HG03045 (cell line): ENCODE data around the gene RBM20.
"Not testable (repeated sequence)": the region's sequence is repeated elsewhere in the genome, so short reads cannot be mapped to it uniquely, and the experiment has no call there.

Source experiments
- ATAC-seq: cut with Tn5 transposase; IDR thresholded peaks from one replicate; pipeline ENCODE4 v1.9.1; 2021; ENCODE audit warnings: mild to moderate bottlenecking, moderate library complexity; ENCODE audit not compliant: unreplicated experiment

The RBM20 gene

DNA sequence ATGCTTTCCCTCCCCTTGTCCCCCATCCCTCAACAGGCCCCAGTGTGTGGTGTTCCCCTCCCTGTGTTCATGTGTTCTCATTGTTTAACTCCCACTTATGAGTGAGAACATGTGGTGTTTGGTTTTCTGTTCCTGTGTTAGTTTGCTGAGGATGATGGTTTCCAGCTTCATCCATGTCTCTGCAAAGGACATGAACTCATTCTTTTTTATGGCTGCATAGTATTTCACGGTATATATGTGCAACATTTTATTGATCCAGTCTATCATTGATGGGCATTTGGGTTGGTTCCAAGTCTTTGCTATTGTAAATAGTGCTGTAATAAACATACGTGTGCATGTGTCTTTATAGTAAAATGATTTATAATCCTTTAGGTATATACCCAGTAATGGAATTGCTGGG lies 83.6 kb downstream of the RBM20 start:
- ATAC-seq: not testable (repeated sequence)

DNA sequence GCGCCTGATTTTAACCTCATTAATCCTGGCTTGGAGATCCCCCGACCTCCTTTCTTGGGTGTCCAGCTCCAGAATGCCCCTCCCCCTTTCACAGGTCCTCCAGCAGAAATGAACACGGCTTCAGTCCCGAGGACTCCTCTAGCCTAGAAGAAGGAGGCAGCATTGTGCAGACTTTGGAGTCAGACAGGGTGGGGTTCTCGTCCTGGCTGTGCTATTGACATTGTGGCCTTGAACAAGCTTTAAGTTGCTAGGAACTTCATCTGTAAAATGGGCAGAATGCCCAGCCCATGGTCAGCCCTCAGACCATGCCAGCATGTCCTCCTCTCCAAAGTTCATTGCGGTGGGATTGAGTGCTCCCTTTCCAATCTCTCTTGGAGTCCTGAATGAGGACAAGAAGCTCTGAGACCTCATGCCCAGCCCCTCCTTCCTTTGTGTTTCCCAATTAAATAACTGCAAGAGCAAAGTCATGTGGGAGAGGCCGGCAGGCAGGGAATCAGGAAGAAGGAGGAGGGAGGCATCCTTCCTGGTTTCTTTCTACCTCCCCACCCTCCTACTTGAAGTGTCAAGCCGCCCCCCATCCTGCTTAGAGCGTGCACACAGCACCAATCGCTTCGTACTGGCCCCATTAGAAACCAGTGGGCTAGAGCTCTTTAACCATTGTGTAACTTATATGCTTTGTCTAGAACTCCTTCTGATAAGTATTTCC lies 86.4 kb downstream of the RBM20 start:
- ATAC-seq: no peak

DNA sequence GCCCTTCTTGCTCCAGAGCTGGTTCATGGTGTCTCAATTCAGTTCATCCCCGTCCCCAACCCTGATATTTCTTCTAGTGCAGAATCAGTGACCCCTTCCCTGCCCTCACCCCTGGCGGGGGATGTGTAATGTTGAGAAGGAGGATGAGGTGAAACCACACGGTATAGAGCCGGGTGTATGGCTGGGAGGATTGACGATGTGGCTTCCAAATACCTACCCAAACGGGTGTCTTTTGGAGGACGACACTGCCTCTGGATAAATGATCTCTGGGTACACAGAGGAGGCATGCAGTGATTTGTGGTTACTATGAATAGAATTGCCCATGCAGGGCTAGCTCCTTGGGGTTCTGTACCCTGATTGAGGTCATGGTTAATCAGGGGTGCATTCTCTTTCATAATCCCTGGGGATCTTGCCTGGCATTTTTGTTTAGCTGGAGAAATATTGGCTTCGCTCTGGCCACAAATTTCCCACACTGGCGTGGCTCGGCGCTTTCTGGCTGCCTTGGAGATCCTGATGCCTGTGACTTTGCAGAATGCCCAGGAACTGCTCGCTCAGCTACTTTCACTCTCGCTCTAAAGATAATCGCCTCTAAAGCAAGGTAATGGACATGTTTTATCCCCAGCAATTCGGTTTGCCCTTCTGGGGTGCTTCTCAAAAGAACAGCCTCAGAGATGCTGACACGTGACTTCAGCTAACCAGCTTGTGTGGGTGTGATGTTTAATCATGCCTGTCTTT lies 89.2 kb downstream of the RBM20 start:
- no peak for ATAC-seq

DNA sequence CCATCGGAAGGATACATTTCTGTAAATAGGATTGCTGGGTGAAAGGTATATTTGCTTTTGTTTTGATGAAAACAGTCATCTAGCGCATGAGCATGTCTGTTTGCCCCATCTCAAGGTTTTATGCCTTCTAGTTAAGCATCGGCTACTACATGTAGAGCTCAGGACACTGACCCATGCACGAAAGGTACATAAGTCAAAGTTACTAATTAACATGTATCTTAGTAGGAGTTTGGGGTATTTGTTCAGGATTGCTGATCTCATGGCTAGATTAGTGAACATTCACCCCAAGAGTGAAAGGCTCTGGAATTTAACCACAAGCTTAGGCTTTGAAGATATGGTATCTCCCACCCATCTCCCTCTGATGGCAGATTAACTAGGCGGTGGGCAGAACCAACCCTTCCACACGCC lies 91.5 kb downstream of the RBM20 start:
- no peak for ATAC-seq

DNA sequence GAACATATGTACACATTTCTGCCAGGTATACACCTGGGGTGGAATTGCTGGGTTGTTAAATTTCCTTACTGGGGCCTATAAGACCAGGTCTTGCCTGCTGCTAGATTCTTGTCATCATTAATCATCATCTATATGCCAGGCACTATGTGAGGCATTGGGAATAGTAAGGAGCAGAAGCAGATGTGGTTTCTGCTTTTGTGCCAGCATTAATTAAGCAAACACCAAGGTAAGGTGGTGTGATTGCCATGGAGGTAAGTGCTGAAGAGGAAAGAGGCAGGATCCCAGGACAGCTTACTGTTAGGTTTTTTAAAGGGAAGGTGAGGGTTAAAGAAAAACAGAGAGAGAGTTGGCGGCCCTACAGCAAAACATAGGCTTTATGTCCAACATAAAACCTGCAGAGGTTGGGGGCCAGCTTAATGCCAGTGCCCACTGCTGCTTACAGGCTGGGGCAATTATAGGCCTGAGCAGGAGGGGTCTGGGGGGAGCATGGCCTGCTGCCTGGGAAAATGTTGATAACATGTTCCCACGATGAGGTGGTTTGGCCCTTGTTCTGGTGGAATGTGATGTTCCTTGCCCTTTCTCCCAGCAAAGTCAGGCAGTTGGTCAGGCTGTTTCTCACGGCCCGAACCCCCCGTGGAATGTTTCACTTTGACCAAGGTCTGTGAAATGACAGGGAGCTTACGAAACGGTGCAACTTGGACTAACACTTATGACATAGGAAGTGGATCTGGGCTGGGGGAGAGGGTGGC lies 93.9 kb downstream of the RBM20 start:
- no peak for ATAC-seq

DNA sequence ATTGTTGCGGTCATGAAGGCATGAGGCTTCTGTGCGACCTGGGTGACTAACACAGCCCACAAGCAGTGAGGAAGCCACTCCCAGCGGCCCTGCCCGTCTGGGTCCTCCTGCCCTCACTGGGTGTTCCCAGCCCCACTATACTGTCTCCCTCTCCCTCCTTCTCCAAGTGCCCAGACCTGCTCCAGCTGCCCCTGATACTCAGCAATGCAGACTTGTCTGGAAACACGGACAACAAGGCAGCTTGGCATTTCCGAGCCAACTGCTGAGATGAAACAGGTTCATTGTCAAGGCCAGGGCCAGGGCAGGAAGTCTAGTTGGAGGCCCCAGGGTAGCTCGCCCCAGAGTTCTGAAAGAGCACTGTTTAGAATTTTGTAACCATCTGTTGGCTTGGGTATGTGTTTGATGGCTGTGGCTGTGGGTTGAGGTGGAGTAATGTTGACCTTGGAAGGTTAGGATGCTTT lies 95.7 kb downstream of the RBM20 start:
- no peak for ATAC-seq

DNA sequence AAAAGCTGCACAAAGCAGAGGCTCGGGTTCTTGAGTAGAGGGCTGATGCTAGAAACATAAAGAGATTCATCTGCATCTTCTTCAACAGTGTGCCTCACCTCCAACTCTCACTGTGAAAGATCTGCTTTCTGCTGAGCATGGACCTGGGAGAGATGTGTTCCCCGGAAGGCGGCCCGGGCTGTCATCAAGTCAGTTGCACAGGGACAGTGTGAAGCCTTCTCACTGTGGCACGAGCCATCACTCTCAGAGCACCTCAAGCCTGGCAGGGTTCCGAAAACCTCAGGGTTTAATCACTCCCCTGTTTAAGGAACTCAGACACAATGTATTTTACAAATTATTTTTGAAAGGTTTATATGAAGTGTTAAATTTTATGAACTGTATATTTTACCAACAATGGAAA lies 98.7 kb downstream of the RBM20 start:
- no peak for ATAC-seq

DNA sequence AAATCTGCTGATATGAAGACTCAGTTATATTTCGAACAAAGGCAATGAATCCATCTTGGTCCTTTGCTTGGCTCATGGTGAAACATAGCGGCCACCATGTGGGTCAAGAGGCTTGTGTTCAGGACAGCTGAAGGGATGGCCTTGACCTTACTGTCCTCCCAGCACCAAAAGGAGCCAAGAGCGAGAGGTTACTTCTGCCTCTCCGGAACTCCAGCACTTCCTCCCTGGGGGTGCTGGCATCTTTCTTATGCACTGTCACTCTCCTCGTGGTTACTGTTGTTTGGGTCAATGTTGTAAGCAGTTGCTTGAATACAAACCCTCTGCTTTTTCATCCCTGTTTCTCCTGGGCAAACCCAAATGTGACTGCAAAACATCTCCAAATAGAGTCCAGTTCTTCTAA lies 100.6 kb downstream of the RBM20 start:
- ATAC-seq: no peak

DNA sequence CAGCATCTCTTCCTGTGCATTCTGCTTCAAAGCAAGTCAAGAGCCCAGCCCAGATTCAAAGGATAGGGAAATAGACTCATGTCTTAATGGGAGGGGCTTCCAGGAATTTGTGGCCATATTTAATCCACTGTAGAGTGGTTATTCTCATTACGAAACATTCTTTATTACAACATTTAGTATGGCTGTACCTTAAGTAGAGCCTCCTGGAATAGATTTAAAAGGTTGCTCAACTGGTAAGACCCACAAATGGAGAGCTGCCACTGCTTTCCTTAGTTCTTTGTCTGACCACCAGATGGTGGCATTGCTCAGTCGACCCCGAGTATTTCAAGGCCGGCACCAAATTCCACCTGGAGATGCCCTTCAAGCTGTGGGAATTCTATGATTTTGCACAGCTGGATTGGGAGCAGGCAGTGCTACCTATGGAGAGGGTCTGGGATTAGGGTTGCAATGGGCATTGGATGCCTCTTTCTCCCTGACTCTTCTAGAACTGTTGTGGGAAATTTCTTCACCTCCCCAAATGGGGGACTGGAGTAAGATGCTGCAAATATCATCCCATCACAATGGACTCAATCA lies 102.2 kb downstream of the RBM20 start:
- no peak for ATAC-seq

DNA sequence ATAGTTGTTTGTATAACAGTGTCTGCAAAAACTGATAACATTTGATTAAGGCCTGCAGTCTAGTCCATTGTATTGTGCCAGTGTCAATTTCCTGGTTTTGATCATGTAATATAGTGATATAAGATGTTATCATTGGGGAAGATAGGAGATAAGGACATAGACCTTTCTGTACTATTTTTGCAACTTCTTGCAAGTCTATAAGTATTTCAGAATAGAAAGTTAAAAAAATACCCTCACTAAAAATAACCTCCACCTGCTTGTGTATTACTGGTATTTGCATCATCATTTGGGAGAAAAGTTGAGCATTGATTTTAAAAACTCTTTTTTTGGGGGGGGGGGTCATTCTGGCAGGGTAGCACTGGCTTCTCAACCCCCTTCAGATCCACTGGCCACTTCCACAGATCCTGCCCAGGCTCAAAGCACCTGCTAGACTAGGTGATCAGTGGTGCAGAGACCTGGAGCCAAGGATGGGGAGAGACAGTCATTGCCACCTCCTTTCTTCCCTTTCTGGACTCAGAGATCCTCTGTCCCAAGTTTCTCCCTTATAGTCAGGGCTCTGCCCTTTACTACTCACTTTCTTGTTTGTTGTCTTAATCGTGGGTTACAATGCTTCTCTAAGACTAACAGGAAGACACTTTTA lies 103.0 kb downstream of the RBM20 start:
- ATAC-seq: no peak

DNA sequence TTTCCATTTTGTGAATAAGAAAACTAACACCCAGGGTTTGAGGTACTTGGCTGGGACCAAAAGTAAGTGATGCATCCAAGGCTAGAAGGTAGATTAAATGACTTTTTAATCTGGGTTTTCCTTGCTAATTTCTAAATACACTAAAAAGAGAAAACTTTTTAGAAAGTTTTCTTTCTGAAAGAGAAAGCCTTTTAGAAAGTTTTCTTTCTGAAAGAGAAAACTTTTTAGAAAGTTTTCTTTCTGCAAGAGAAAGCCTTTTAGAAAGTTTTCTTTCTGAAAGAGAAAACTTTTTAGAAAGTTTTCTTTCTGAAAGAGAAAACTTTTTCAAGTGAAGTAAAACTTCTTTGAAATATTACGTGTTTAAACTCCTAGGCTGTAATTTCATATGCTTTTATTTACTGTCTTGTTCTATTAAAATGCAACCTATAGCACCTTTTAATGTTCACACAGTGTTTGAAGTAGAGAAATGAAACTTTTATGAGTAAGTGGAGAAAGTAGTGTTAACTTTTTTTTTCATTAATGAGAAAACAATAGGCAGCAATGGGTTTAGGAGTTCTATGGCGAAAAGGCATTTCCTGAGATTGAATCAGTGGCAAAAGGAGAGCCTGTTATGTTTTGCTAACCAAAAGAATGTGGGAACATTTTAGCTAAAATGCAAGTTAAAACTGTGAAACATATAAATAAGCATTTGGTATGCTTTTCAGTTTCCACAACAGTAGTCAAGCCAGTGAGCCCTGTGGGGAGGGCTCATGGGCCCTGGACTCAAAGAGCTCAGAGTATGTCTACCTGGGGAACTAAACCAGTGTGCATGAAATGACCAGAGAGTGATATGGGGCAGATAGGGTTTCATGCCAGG lies 103.7 kb downstream of the RBM20 start:
- no peak for ATAC-seq

DNA sequence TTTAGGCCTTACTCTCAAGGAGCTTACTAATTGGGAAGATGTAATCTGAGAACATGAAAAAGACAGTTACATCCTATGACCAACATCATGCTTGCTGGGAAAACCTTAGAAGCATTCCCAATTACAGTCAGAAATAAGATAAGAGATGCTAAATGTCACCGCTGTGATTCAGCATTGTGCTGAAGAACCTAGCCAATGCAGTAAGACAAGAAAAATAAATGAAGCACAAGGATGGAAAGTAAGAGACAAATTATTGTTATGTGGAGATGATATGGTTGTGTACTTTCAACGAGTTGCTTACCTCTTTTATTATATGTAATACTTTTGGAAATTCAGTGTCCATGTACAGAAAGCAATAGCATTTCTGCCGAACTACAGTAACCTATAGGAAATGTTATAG lies 104.8 kb downstream of the RBM20 start:
- ATAC-seq: no peak

DNA sequence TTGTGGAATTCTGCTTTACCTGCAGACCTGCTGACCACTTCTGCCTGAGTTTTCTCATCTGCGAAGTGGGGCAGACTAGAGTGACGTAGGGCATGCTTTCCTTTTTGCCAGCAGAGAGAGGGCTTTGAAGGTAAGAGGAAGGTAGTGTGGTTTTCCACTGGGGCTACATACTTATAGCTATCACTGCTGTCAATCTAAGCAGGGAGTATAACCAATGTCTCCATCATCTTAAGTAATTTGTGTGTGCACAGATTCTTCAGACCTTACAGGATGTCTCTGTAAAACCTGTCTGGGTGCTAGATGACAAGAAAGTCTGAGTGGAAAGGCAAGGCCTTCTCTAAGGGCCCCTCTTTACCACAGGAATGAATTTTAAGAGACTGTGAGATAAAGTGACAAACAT lies 106.8 kb downstream of the RBM20 start:
- ATAC-seq: no peak

DNA sequence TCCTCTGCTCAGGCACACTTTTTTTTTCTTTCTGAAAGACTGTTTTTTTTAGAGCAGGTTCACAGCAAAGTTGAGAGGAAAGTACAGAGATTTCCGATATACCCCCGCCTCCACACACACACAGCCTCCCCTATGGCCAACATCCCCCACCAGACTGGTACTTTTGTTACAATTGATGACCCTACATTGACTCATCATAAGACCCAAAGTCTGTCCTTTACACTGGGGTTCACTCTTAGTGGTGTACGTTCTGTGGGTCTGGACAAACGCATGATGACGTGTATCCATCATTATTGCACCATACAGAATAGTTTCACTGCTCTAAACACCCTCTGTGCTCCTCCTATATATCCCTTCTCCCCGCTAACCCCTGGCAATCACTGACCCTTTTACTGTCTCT lies 107.7 kb downstream of the RBM20 start:
- ATAC-seq: no peak

DNA sequence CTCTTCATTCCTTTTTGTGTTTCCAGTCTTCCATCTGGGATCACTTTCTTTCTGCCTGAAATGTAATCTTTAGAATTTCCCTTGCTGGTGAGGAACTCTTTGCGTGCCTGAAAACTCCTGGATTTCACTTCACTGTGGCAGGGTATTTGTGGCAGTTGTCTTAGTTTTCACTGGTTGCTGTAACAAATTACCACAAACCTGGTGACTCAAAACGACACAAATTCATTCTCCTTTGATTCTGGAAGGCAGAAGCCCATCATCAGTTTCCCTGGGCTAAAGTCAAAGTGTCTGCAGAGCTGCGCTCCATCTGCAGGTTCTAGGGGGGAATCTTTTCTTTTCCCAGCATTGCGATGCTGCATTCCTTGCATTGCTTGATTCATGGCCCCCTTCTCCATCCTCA lies 109.3 kb downstream of the RBM20 start:
- no peak for ATAC-seq

DNA sequence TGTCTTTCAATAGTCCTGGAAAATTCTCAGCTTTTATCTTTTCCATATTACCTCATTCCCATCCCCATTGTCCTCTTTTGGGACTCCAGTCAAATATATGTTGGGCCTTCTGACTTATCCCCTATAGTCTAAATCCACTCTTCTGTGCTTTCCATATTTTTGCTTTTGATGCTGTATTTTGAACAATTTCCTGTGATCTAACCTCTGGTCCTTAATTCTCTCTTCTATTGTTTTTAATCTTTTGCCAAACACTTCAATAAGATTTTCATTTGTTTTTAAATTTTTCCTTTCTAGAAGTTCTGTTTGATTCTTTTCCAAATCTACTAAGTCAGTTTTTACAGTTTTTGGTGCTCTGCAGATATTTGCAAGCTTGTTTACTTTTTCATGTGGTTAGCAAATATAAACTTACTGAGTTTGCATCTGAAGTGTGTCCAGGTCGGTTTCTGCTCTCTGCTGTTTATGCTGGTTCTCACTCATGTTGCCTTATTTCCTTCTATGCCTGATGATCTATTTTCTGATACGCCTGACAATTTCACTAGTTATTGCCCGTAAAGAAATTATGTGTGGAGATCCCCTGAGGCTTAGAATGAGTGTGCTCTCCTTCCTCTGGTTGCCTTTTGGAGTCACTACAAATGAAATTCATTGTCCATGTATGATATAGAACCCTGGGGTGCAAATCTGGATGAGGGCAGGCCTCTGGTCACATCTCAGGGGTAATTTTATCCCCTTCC lies 110.4 kb downstream of the RBM20 start:
- no peak for ATAC-seq

DNA sequence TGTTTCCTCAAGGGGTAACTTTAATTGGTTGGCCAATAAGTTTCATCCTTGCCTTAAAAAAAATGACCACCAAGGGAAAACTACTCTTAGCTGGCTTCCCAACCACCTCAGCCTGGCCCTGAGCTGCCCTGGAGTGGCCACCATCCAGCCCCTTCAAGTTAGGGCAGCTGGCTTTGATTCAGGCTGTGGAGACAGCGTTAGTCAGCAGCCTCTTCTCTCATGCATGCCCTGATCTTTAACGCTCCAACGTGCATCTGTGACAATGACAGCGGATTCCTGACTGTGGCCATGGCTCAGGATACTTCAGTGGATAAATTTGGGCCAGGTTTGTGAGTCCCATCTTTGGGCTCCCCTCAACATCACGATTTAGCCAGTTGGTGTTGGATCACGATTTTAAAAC lies 111.6 kb downstream of the RBM20 start:
- ATAC-seq: no peak

DNA sequence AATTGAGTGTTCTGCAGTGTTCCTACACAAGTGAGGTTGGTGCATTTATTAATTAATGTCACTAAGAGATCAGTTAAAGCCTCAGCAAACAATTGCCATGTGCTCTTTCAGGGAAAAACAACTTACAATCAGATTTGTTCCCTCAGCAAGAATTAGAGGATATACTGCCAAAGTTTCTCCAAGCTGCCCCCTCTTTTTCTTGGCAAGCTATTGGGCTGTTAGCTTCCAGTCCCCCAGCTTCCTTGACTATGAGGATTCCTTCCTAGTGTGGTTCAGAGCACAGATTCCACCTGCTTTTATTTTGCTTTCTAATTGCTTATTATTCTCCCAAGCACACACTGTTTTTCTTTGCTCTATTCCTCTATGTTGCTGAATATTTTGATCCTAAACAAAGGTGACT lies 112.7 kb downstream of the RBM20 start:
- ATAC-seq: no peak

DNA sequence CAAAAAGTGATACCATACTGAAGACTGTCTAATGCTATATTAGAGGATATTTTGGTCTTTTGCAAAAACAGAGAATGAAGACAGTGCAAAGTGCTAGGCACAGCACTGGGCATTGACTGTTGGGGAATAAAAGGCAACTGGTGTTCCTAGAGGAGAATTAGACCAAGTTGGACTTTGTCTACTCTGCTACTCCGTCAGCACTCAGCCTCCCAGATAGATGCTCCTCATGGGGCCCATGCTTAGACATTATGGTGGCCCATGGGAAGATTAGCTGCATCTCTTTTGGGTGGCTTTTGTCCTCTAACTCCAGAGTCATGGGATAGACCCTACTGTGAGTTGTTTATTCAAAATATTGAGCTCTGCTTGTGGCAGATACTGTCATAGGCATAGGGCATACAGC lies 113.5 kb downstream of the RBM20 start:
- ATAC-seq: no peak
